Diencephalon (tissue), 1 donor: Measurements from ENCODE around the gene CABP4. TPM values are rescaled to one million over a fixed set of nuclear protein-coding genes. Genes with fewer than 3 reads are reported as not detected.

Experiments used
- small RNA-seq: library from RNA; depleted of rRNA; stranded (forward); fragments of <200 nt; gene quantifications from one replicate; pipeline ENCODE3, GENCODE V24; 2014
- total RNA-seq: library from RNA; depleted of rRNA; stranded (reverse); fragments of >200 nt; gene quantifications from one replicate; pipeline ENCODE4 v1.2.3, GENCODE V29; 2014

Gene CABP4
- total RNA-seq = 0.23 TPM

DNA sequence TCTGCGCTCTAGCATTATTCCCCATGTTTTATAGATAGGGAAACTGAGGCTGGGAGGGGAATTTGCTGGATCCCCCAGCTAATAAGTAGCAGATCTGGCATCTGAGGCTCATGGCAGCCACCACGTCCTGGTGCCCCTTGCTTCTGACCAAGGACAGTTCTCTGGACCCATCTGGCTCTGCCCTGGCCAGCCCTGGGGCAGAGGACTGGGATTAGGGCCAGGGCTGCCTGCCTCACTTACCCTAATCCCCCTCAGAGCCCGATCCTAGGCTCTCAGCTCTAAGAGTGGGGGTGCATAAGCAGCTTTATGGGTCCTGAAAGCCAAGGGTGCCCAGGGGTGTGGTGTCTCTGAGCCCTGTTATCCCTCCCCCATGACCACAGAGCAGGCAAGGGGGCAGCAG, at the start of gene CABP4:
TSS of gene CABP4 (plus strand) at position 301 of the 400 bp plus-strand sequence. CDS start at position 371, 70 bp downstream.

DNA sequence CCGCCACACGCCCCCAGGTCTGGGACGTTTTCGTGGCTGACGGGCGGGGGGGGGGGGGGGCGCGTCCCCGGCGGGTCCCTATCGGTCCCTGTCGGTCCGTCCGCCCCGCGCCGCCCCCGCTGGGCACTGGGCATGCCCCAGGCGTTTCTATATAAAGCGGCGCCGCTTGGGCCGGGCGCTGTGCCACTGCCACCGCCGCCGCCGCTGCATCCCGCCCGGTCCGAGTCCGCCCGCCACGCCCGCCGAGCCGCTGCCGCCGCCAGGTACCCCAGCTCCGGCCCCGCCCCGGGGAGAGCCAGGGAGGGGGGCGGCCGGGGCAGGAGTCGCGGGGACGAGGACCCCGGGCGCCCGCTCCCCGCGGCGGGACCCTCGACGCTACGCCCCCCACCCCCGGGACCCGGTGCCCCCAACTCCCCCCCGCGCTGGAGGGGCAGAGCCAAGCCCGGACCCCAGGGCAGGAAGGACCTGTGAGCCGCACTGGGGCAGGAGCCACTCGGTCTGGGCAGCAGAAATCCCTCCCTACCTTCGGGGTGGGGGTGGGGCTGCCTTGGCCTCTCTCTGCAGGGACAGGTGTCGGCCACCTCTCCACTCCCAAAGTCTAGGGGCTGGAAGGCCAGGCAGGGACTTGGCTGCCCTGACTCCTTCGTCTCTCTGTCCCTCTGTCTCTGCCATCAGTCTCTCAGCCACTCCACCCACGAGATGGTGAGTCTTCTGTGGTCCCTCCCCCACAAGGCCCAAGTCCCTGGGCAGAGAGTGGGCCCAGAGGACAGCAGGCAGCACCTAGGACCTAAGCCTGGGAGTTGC, 39.5 kb upstream of the CABP4 start, which contains the start of gene CARNS1:
TSS of gene CARNS1 (plus strand) at position 178 of the 804 bp plus-strand sequence. CDS start at position 700, 522 bp downstream.

DNA sequence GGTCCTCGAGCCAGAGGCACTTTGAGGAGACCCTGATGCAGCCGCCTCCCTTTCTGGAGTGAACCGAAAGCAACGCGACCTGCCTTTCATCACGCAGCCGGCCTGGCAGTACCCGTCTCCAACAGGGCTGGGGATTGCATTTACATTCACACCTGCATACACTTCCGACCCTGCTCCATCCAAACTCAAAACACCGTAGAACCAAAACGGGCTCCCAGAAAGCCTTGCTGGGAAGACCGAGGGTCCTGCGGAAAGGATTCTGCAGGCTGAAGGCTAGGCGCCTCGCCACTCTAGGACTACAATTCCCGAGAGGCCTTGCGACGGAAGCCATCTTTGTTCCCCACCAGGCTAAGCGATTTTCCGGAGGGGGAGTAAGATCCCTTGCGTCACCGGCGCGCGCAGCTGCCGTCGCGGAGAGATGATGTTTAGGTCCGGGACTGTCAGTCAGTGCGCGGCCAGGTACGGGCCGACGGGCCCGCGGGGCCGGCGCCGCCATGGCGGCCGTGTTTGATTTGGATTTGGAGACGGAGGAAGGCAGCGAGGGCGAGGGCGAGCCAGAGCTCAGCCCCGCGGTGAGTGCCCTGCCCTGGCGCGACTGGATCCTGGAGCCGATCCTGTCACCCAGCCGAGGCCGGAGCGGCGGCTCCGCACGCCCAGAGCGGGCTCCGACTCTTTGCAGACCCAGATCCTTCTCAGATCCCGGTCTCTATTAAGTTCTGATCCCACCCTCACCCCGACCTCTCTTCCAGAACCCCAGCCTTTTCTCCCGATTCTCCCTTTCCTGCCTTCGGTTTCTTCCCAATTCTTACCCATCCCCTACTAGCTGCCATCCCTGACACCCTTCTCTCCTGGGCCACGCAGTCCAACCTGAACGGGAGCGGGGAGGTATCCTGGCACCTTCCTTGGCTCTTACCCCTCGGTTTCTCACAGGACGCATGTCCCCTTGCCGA, 26.8 kb upstream of the CABP4 start, which contains the start of gene RPS6KB2:
TSS of gene RPS6KB2 (plus strand) at position 443 of the 950 bp plus-strand sequence. CDS start at position 495, 52 bp downstream.

DNA sequence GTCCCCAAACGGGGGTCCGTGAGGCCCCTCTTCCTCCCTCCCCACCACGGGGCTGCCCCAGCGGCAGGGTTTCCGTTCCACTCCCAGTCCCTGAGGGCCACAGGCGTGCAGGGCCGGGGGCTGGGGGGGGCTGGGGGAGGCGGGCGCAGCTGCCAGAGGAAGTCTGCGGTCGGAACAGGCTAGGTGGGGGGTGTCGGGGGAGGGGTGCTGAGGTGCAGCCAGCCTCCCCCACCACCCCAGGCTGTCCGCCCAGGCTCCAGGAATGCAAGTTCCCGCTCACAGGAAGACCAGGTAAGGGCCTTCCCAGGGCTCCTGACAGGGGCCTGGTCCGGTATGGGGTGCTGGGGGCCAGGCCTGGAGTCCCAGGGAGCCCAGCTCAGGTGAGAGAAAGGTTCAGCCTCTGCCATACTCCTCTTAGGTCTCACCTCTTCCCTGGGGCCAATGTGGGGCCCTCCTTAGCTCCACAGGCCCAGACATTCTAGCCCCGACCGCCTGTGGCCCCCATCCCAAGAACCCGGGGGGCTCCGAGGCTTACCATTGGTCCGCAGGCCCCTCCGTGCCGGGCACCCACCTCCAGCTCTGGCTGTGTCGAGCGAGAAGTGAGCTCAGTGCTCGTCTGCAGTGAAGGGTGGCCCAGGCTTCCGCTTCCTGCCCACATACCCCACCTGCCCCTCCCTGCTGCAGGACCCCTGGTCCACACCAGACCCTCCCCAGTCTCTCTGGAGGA, 17.9 kb upstream of the CABP4 start, which contains the start of gene PTPRCAP:
TSS of gene PTPRCAP (minus strand) at position 601 of the 727 bp plus-strand sequence. CDS start at position 538, 63 bp downstream.

DNA sequence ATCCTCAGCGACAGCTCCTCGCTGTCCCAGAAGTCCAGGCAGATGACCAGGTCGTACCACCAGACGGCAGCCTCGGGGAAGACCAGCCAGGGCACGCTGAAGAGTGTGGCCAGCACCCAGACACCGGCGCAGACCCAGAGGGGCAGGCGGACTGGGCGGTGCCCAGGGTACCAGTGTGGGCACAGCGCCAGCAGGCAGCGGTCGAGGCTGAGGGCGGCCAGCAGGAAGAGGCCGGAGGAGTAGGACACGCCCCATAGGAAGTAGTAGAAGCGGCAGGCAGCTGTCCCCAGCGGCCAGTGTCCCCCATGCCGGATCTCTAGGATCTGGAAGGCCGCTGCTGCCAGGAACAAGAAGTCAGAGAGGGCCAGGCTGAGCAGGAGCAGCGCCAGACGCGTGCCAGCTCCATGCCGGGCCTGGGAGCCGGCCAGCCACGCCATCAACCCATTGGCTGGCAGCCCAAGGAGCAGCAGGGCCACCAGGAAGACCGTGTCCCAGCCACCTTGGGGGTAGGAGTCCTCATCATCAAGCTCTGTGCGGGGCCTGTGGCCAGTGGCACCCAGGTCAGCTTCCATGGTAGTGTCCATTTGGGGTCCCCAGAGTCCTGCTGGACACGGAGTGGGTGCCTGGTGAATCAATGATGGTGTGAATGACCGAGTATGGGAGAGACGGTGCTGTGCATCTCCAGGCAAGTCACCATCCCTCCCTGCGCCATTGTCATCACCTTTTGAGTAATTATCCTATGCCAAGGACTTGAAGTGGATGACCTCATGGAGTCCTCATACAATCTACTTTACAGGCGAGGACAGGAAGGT, 2.8 kb upstream of the CABP4 start, which contains the start of gene GPR152:
TSS of gene GPR152 (minus strand) at position 589 of the 812 bp plus-strand sequence. CDS start at position 584, 5 bp downstream.

DNA sequence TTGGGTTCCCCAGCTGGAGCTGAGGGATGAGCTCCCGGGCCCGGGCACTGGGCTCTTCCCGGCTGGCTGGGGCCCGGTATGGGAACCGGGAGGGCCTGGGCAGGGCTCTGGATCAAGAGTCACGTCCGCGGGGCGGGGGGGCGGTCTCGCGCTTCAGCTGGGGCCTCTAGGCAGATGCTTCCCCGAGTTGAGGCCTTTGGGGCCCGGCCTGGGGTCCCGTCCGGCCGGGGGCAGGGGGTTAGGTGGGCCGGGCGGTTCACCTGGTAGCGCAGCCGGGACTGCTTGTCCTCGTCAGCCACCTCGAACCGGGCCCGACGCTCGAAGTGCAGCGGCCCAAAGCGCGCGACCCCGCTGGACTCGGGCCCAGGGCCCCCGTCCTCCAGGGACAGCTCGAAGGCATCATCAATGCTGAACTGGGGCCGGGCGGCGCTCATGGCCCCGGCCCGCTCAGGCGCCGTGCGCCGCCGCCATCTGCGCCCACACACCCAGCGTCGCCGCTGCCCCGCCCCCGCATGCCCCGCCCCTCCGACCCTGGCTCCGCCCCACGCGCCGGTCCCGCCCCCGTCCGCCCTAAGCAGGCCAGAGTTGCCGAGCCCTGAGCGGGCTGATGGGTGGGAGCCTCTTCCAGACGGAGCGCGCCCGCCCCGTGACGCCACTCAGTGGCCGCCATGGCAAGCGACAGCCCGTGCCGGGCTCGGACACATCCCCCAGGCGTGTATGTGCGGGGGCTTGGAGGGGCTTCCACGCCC, 13.8 kb downstream of the CABP4 start, which contains the start of gene TMEM134:
TSS of gene TMEM134 (minus strand) at position 493 of the 749 bp plus-strand sequence. CDS start at position 434, 59 bp downstream.

DNA sequence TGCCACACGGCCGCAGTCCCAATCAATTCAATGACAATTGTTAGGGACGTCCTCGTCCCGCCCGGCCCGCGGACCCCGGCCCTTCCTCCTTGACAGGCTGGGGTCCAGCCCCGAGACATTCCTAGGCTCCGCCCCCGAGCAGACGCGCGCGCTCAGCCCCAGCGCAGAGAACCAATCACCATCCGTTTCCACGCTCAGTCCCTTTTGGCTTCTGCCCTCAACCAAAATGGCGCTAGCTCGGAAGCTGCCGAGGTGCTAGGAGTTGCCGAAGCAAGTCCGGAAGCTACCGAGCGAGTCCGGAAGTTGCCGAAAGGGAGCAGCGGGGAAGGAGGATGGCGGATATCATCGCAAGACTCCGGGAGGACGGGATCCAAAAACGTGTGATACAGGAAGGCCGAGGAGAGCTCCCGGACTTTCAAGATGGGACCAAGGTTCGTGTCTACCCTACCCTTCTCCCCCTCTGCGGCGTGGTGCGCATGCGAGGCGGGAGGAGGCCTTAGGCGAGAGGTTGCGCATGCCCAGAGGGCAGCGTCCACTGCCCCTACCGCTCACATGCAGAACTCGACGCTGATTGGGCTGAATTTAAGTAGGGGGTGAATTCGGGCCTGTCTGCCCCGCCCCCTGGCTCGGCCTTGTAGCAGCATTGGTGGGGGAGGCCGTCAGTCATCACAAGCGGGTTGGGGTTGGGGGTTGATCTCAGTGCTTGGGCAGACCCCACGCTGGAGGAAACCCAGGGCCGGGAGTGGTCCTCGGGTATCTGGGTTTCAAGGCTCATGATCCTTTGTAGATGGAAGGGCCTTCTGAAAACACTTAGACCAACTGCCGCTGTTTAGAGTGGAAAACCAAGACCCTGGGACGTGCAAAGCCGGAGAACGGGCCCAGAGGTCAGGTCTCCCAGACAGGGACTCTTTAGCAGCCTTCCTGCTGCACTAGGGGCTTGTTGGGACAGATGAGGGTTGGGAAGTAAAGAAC, 28.0 kb downstream of the CABP4 start, which contains the start of gene AIP:
TSS of gene AIP (plus strand) at position 200 of the 972 bp plus-strand sequence. CDS start at position 333, 133 bp downstream.

DNA sequence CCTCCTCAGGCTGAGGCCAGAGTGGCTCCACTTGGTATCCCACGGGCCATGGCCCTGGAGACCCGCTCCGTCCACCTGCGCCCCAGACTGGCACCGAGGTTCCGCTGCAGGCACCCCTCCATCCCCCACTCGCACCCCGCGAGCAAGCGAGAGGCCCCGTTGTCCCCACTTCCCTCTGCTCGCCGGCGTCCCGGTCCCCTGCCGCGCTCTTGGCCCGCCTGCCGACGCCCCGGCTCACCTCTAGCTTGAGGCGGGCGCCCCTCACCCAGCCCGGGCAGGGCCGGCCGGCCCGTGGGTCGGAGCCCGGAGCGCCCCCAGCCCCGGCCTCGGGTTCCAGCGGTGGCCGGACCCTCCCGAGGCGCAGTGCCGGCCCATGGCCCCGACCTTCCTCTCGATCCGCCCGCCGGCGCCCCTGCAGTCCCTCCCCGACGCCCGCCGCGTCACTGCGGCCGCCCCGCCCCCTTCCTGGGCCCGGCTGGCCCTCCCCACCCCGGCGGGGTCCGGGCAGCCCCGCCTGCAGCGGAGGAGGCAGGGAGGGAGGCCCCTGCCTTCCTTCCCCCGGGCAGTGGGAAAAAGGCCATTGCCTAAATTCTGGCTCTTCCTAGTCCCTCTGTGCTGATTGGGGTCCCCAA, 49.9 kb downstream of the CABP4 start, which contains the start of gene PITPNM1:
TSS of gene PITPNM1 (minus strand) at position 414 of the 632 bp plus-strand sequence. CDS start 1,183 bp downstream, outside the sequence.

DNA sequence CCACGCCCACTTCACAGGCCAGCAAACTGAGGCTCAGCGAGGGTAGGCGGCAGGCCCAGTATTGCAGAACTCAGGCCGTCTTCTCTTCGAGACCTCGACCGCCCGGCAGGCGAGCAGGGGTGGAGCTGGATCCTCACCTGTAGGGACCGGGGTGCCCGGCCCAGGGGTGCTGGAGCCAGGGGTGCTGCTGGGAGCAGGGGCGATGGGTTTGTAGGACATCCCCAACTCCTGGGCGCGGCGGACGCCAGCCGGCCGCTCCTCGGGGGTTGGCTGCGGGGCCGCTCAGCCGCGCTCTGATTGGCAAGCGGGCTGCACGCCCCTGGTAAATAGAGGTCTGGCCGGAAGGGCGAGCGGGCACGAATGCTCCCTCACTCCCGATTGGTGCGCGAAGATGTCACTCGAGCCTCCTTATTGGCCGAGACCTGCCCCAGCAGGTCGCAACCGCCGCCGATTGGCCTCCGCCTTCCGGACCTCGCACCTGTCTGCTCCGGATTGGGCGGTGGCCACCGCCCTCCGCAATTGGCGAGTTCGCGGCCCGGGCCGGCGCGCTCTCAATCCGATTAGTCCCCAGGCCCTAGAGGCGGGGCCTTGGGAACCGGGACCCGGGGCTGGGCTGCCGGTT, 52.8 kb downstream of the CABP4 start, which contains the start of gene CDK2AP2:
TSS of gene CDK2AP2 (minus strand) at position 299 of the 622 bp plus-strand sequence. CDS start at position 219, 80 bp downstream.

Small RNA genes lying within 50 kb of the gene (small RNA-seq; reads per million reads assigned to genes)
- not detected for gene MIR6752

Other genes with a start within 250 kb of the CABP4 start
- gene GRK2, start 188.9 kb upstream of the CABP4 start, total RNA-seq = 53.3 TPM
- gene ANKRD13D, start 166.1 kb upstream of the CABP4 start, total RNA-seq = 57.7 TPM
- gene SSH3, start 151.8 kb upstream of the CABP4 start, total RNA-seq = 4.6 TPM
- 4.2 TPM for gene POLD4, start 101.8 kb upstream of the CABP4 start, total RNA-seq
- gene CLCF1, start 81.8 kb upstream of the CABP4 start, total RNA-seq = not detected
- gene RAD9A, start 63.4 kb upstream of the CABP4 start, total RNA-seq = 15.5 TPM
- gene PPP1CA, start 53.5 kb upstream of the CABP4 start, total RNA-seq = 65.0 TPM
- gene TBC1D10C, start 51.3 kb upstream of the CABP4 start, total RNA-seq = 0.46 TPM
- gene CARNS1, start 39.7 kb upstream of the CABP4 start, total RNA-seq = 0.23 TPM
- gene RPS6KB2, start 26.9 kb upstream of the CABP4 start, total RNA-seq = 12.9 TPM
- gene PTPRCAP, start 17.7 kb upstream of the CABP4 start, total RNA-seq = not detected
- gene CORO1B, start 11.9 kb upstream of the CABP4 start, total RNA-seq = 28.8 TPM
- gene GPR152, start 2.6 kb upstream of the CABP4 start, total RNA-seq = not detected
- gene TMEM134, start 13.9 kb downstream of the CABP4 start, total RNA-seq = 9.5 TPM
- gene AIP, start 27.7 kb downstream of the CABP4 start, total RNA-seq = 53.7 TPM
- gene PITPNM1, start 50.0 kb downstream of the CABP4 start, total RNA-seq = 81.7 TPM
- gene CDK2AP2, start 52.8 kb downstream of the CABP4 start, total RNA-seq = 9.5 TPM
- not detected for gene CABP2, start 68.1 kb downstream of the CABP4 start, total RNA-seq
- 215 TPM for gene GSTP1, start 128.5 kb downstream of the CABP4 start, total RNA-seq
- 188 TPM for gene NDUFV1, start 151.6 kb downstream of the CABP4 start, total RNA-seq
- 1.4 TPM for gene NUDT8, start 174.6 kb downstream of the CABP4 start, total RNA-seq
- not detected for gene TBX10, start 184.4 kb downstream of the CABP4 start, total RNA-seq
- 1.4 TPM for gene ACY3, start 195.4 kb downstream of the CABP4 start, total RNA-seq
- gene ALDH3B2, start 219.3 kb downstream of the CABP4 start, total RNA-seq = not detected